HFF-Myc (cell line): ENCODE measurements around the gene FEM1B.
"Not testable (repeated sequence)": the region's sequence is repeated elsewhere in the genome, so short reads cannot be mapped to it uniquely, and the experiment has no call there.

ENCODE experiments used
- DNase-seq: peaks from one replicate; pipeline ENCODE4 v3.0.0-alpha.2; 2011; ENCODE audit warnings: low read depth; ENCODE audit errors: extremely low read depth
- H3K4me3 ChIP-seq: replicated peaks from 2 replicates; pipeline ENCODE4 v1.5.1; 2011; ENCODE audit warnings: low read depth, mild to moderate bottlenecking, control low read depth, low read length
- CTCF ChIP-seq: IDR thresholded peaks from 2 replicates; pipeline ENCODE4 v1.5.1; 2012; ENCODE audit warnings: mild to moderate bottlenecking, low read depth, low read length, control low read depth; ENCODE audit errors: missing control alignments

Gene FEM1B

DNA sequence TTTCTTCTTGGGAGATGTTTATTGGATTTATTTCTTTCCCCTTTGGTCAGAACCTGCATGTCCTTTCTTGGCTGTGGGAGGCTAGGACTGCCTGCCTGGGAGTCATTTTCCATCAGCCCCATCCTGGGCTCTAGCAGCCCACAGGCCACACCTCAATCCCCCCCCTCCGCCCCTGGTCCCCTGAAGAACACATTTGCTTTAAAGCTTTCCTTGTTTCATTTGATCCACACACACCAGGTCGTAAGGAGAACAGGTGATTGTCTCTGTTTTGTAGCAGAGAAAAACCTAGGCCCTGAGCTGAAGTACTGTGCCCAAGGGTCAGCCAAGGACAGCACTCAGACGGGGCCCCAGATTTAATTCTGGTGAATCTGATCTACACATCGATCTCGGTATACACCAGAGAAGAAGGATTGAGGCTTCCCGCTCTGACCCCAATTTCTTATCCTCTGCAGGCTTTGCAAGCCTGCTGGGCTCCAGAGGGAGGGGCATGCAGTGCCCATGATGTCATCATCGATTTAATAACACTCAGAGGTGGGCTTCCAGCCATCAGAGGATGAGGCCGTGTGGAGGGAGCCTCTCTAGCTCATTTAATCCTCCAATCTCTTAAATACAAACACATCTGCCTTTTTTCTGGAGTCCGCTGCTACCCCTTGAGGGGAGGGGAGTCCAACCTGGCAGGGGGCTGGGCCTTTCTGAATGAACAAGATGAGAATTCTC, 46.3 kb upstream of the FEM1B start:
- H3K4me3 ChIP-seq, result no peak overlapping the region
- TF ChIP-seq CTCF, result no peak
- DNase-seq, result no peak

- TF ChIP-seq CTCF, result no peak
Measured at GRCh38 chr15:68232449-68232848, 45.1 kb upstream of the FEM1B start.

DNA sequence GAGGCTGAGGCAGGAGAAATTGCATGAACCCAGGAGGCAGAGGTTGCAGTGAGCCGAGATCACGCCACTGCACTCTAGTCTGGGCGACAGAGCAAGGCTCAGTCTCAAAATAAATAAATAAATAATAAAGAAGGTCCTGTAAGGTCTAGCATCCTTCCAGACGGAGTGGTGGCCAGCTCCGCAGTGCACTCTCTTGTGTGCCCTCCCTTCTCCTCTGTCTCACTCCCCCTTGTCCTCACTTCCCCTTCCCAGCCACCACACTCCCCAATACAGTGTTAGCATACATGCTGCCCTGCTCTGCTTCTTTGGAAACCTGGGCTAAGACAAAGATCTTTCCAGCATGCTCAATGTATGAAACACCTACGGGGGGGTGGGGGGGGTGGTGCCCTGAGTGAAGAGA, 44.6 kb upstream of the FEM1B start:
- DNase-seq, result no peak
- no peak overlapping the region for H3K4me3 ChIP-seq
- no peak for TF ChIP-seq CTCF

More at GRCh38 chr15:68232449-68232848, 45.1 kb upstream of the FEM1B start:
- DNase-seq, result no peak
- no peak overlapping the region for H3K4me3 ChIP-seq

DNA sequence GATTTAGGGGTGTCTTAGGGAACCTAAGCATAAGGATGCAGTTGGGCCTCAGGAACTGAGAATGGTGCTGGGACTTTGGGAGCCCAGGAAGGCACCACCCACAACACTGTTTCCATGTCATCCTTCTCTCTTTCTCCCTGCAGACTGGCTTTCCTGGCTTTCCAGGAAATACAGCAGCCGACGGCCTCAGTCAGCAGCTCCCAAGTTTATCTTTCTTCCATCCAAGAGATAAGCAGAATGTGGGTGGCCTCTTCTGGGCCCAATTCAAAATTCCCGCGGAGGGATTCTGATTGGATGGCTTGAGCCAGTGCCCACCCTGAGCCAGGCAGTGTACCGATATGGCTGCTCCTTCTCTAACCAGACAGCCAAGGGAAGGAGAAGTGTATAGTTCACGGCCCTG, 43.5 kb upstream of the FEM1B start:
- no peak for TF ChIP-seq CTCF
- H3K4me3 ChIP-seq, result no peak overlapping the region
- DNase-seq, result no peak

- DNase-seq, H3K4me3 ChIP-seq: not testable (repeated sequence)
Measured at GRCh38 chr15:68234520-68234919, 43.0 kb upstream of the FEM1B start.

- no peak for TF ChIP-seq CTCF
- no peak overlapping the region for H3K4me3 ChIP-seq
- DNase-seq, result no peak
Measured at GRCh38 chr15:68235022-68235421, 42.5 kb upstream of the FEM1B start.

DNA sequence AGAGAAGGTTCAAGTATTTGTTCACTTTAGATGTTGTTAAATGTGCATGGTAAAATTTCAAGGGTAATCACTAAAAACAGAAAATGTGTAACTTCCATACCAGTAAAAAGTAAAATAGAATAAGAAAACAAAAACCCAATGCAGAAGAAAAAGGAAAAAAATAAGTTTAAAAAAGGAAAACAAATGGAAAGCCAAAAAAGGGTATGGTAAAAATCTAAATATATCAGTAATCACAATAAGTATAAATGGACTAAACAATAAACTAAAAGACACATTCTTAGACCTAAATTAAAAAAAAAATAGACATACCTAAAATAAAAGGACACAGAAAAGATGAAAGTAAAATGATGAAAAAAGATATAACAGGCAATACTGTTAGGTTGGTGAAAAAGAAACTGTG, 38.5 kb upstream of the FEM1B start:
- DNase-seq, result no peak
- no peak for TF ChIP-seq CTCF
- H3K4me3 ChIP-seq, result no peak overlapping the region
